A673 (cell line): ENCODE measurements around the gene OR2T8. TPM values are rescaled to one million over a fixed set of nuclear protein-coding genes. Genes with fewer than 3 reads are reported as not detected.

ENCODE experiments used
- BruUV-seq: library from RNA; stranded (reverse); fragments of 400-500 nt; replicated peaks from 2 replicates; lab custom pipeline; 2021; lab: Mats Ljungman, UMichigan
- CTCF ChIA-PET: fragments of 300-600 bp; sonication (Branson Sonifier 250); formaldehyde crosslinking; loops from one replicate; lab custom pipeline; 2022; ENCODE audit warnings: antibody characterized with exemption; lab: Charles Lee
- POLR2A ChIA-PET: fragments of 300-600 bp; sonication (Branson Sonifier 250); formaldehyde crosslinking; loops from one replicate; lab custom pipeline; 2022; ENCODE audit warnings: antibody characterized with exemption; ENCODE audit not compliant: low non-redundant PET; lab: Charles Lee
- DNase-seq: peaks from one replicate; pipeline ENCODE4 v3.0.0-alpha.2; 2015; ENCODE audit warnings: low spot score
- H3K27ac ChIP-seq: fragments of 200-600 bp; sonication (generic); 2 replicates; pipeline ENCODE4 v1.5.1; 2016; ENCODE audit warnings: mixed run types, low read depth, mild to moderate bottlenecking, mixed read lengths, antibody characterized with exemption, low read length; ENCODE audit not compliant: poor library complexity, severe bottlenecking
- H3K27me3 ChIP-seq: fragments of 200-600 bp; sonication (generic); replicated peaks from 2 replicates; pipeline ENCODE4 v1.6.1; 2017; ENCODE audit warnings: mixed run types, low read depth, mild to moderate bottlenecking, mixed read lengths, antibody characterized with exemption, low read length; ENCODE audit not compliant: insufficient read depth, poor library complexity
- H3K36me3 ChIP-seq: fragments of 200-600 bp; sonication (generic); 2 replicates; pipeline ENCODE4 v1.6.1; 2016; ENCODE audit warnings: mixed run types, mild to moderate bottlenecking, mixed read lengths, antibody characterized with exemption, low read length; ENCODE audit not compliant: insufficient read depth, poor library complexity, severe bottlenecking
- H3K4me1 ChIP-seq: fragments of 200-600 bp; sonication (generic); 2 replicates; pipeline ENCODE4 v1.6.1; 2017; ENCODE audit warnings: mixed run types, mild to moderate bottlenecking, mixed read lengths, antibody characterized with exemption, low read length; ENCODE audit not compliant: insufficient read depth, poor library complexity, severe bottlenecking
- H3K4me3 ChIP-seq: fragments of 200-600 bp; sonication (generic); 2 replicates; pipeline ENCODE4 v1.5.1; 2016; ENCODE audit warnings: low read depth, mixed run types, mild to moderate bottlenecking, mixed read lengths, low read length; ENCODE audit not compliant: poor library complexity, severe bottlenecking
- H3K9me3 ChIP-seq: fragments of 200-600 bp; sonication (generic); 2 replicates; pipeline ENCODE4 v1.6.1; 2016; ENCODE audit warnings: mixed run types, low read depth, mild to moderate bottlenecking, mixed read lengths, antibody characterized with exemption, low read length; ENCODE audit not compliant: poor library complexity, severe bottlenecking
- CTCF ChIP-seq: fragments of 300-800, 200-600 bp; sonication (generic); conservative IDR thresholded peaks from 2 replicates; pipeline ENCODE4 v1.5.1; 2017; ENCODE audit warnings: low read depth, mild to moderate bottlenecking, antibody characterized with exemption, low read length, moderate library complexity, mixed read lengths
- EZH2 ChIP-seq: fragments of 200-600 bp; sonication (generic); IDR thresholded peaks from 2 replicates; pipeline ENCODE4 v1.6.1; 2017; ENCODE audit warnings: borderline replicate concordance, low read depth, mild to moderate bottlenecking, mixed read lengths, antibody characterized with exemption, low read length; ENCODE audit not compliant: poor library complexity, severe bottlenecking
- intact Hi-C: fragments of 100-400 bp; cut with micrococcal nuclease; formaldehyde crosslinking; loops from one replicate; pipeline ENCODE4 v1.10.0; 2022; ENCODE audit not compliant: unreplicated experiment
- total RNA-seq: library from RNA; stranded (reverse); gene quantifications from 2 replicates; pipeline ENCODE4 v1.2.3, GENCODE V29; 2021

OR2T8 gene
- total RNA-seq, 1 experiment from 2014 or later = not detected

DNA sequence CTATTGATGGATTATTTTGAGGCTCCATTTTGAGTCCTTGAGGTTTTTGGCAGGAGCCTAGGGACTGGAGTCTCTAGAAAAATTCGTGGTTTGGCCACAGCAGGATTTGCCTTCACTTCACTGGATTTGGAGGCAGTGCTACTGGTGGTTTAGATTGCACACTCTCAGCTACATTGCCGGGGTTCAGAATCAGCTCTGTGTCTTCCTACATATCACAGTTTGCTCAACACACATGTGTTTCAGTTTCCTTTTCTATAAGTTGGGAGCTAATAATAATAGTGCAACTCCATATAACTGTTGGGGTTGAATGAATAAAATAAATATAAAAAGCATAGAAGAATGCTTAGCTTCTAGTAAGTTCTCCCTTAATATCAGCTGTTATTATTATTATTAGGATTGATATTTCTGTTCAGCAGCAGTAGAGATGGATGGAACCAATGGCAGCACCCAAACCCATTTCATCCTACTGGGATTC, 24.9 kb upstream of the OR2T8 start, which contains the start of gene OR2W3:
Gene OR2W3, plus strand, starts transcription at position 425 of the 475 bp plus-strand sequence. Its CDS starts 0 bp downstream, at position 425.
- BruUV-seq = no TSS peak

DNA sequence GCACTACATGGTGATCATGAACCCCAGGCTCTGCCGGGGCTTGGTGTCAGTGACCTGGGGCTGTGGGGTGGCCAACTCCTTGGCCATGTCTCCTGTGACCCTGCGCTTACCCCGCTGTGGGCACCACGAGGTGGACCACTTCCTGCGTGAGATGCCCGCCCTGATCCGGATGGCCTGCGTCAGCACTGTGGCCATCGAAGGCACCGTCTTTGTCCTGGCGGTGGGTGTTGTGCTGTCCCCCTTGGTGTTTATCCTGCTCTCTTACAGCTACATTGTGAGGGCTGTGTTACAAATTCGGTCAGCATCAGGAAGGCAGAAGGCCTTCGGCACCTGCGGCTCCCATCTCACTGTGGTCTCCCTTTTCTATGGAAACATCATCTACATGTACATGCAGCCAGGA, 24.1 kb upstream of the OR2T8 start:
- no peak for DNase-seq
- H3K27ac ChIP-seq = no peak overlapping the region
- CTCF ChIA-PET = interaction anchor here (0.7 kb wide), 1 partner anchor 24 kb away, joined by 4 read pairs; no protein-coding TSS in a partner anchor
- TF ChIP-seq EZH2 = no peak
- TF ChIP-seq CTCF = no peak
- H3K9me3 ChIP-seq = no peaks in the 10 kb centered on the region
- H3K27me3 ChIP-seq = no peaks in the 10 kb centered on the region
- intact Hi-C loops = no loop called here
- H3K36me3 ChIP-seq = no peaks in the 10 kb centered on the region
- POLR2A ChIA-PET = no interaction called here
- H3K4me1 ChIP-seq = no peaks in the 10 kb centered on the region
- BruUV-seq = no TSS peak
- H3K4me3 ChIP-seq = no peak overlapping the region

More for the DNA sequence above, 24.9 kb upstream of the OR2T8 start, which contains the start of gene OR2W3:
- POLR2A ChIA-PET = no interaction called here
- H3K9me3 ChIP-seq = no peaks in the 10 kb centered on the region
- intact Hi-C loops = no loop called here
- no peaks in the 10 kb centered on the region for H3K27me3 ChIP-seq
- no peaks in the 10 kb centered on the region for H3K36me3 ChIP-seq
- no peak for TF ChIP-seq CTCF
- TF ChIP-seq EZH2 = no peak
- no peak for DNase-seq
- CTCF ChIA-PET = no interaction called here
- H3K27ac ChIP-seq = no peak within 1 kb of the TSS
- no peak within 1 kb of the TSS for H3K4me3 ChIP-seq
- no peaks in the 10 kb centered on the region for H3K4me1 ChIP-seq

- BruUV-seq = no TSS peak
- no peaks in the 10 kb centered on the region for H3K4me1 ChIP-seq
- ChIA-PET POLR2A (no interaction called here), CTCF (no interaction called here)
- H3K36me3 ChIP-seq = no peaks in the 10 kb centered on the region
- no peak for DNase-seq
- peaks cover 3% of the 10 kb centered on the region for H3K9me3 ChIP-seq
- no peaks in the 10 kb centered on the region for H3K27me3 ChIP-seq
- no peak overlapping the region for H3K27ac ChIP-seq
- intact Hi-C loops = no loop called here
- H3K4me3 ChIP-seq = no peak overlapping the region
- no peak for TF ChIP-seq EZH2
- TF ChIP-seq CTCF = no peak
Observed at GRCh38 chr1:247904122-247904521, 15.9 kb upstream of the OR2T8 start.
